ENCODE results near the gene GRIK2. TPM values are rescaled to one million over a fixed set of nuclear protein-coding genes. Genes with fewer than 3 reads are reported as not detected.

Gene GRIK2
- total RNA-seq, 1 experiment from 2014 or later = 6.6 TPM

GRCh38 chr6:101816716-101817115 lies 423.2 kb downstream of the GRIK2 start:
- Histone ChIP-seq H3K27ac (ENCODE audit: low read length) (no peak overlapping the region), H3K36me3 (ENCODE audit: control insufficient read depth, insufficient read depth, low read length) (no peaks in the 10 kb centered on the region), H3K9me3 (ENCODE audit: control insufficient read depth, insufficient read depth, low read depth, low read length) (no peaks in the 10 kb centered on the region), H3K27me3 (ENCODE audit: control insufficient read depth, insufficient read depth, low read length) (no peaks in the 10 kb centered on the region), H3K4me3 (ENCODE audit: low read depth in 2 of 2, low read length in 2 of 2) (no peak overlapping the region), H3K4me1 (ENCODE audit: control insufficient read depth, insufficient read depth, low read length) (peaks cover 2% of the 10 kb centered on the region; the same call in 1 of the 2 replicates)
- intact Hi-C loops (cut with micrococcal nuclease; ENCODE audit: unreplicated experiment) (no loop called here), in situ Hi-C loops (cut with HindIII; ENCODE audit: low pct_unique_long_range_greater_than_20kb, low sequenced_read_pairs) (no loop called here)
- TF ChIP-seq CTCF (IDR thresholded peaks at IDR 0.05) (no peak), TCF7L2 (IDR thresholded peaks at IDR 0.05; ENCODE audit: low read depth, low read length) (no peak), SIN3A (IDR thresholded peaks at IDR 0.05; ENCODE audit: borderline replicate concordance, insufficient read depth, low read depth, low read length) (no peak), POLR2AphosphoS5 (IDR thresholded peaks at IDR 0.05; ENCODE audit: low read depth, low read length) (no peak)
- TF ChIP-seq, protein P1, sequence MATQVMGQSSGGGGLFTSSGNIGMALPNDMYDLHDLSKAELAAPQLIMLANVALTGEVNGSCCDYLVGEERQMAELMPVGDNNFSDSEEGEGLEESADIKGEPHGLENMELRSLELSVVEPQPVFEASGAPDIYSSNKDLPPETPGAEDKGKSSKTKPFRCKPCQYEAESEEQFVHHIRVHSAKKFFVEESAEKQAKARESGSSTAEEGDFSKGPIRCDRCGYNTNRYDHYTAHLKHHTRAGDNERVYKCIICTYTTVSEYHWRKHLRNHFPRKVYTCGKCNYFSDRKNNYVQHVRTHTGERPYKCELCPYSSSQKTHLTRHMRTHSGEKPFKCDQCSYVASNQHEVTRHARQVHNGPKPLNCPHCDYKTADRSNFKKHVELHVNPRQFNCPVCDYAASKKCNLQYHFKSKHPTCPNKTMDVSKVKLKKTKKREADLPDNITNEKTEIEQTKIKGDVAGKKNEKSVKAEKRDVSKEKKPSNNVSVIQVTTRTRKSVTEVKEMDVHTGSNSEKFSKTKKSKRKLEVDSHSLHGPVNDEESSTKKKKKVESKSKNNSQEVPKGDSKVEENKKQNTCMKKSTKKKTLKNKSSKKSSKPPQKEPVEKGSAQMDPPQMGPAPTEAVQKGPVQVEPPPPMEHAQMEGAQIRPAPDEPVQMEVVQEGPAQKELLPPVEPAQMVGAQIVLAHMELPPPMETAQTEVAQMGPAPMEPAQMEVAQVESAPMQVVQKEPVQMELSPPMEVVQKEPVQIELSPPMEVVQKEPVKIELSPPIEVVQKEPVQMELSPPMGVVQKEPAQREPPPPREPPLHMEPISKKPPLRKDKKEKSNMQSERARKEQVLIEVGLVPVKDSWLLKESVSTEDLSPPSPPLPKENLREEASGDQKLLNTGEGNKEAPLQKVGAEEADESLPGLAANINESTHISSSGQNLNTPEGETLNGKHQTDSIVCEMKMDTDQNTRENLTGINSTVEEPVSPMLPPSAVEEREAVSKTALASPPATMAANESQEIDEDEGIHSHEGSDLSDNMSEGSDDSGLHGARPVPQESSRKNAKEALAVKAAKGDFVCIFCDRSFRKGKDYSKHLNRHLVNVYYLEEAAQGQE (IDR thresholded peaks at IDR 0.05; ENCODE audit: insufficient read depth in 1 of 2, low read depth in 2 of 2, low read length in 1 of 2) = no peak
- ChIA-PET POLR2A (no interaction called here), CTCF (no interaction called here)
- BruUV-seq (replicated peaks) = no TSS peak
- ATAC-seq (no peak), DNase-seq (ENCODE audit: low read depth, low spot score) (no peak)

DNA sequence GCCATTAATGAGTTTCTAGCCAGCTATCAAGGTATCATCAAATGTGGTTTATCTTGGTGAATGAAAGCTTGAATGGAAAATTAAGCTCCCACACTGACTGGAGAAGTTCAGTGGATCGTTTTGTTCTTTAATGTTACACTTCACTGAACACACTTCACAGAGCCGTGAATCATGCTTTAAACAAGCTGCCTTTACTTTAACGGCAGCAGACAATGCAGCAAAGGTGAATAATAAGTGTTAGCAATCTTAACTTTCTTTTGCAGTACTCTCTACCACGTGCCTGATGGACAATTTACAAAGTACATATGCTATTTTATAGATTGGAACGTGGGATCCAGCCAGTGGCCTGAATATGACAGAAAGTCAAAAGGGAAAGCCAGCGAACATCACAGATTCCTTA lies 424.5 kb downstream of the GRIK2 start:
- no peaks in the 10 kb centered on the region for H3K9me3 ChIP-seq (ENCODE audit: control insufficient read depth, insufficient read depth, low read depth, low read length)
- H3K36me3 ChIP-seq (ENCODE audit: control insufficient read depth, insufficient read depth, low read length) = no peaks in the 10 kb centered on the region
- no peak overlapping the region for H3K27ac ChIP-seq (ENCODE audit: low read length)
- H3K4me3 ChIP-seq (ENCODE audit: low read depth in 2 of 2, low read length in 2 of 2) = no peak overlapping the region
- CTCF ChIA-PET = no interaction called here
- H3K4me1 ChIP-seq (ENCODE audit: control insufficient read depth, insufficient read depth, low read length) = peaks cover 2% of the 10 kb centered on the region; the same call in 1 of the 2 replicates
- H3K27me3 ChIP-seq (ENCODE audit: control insufficient read depth, insufficient read depth, low read length) = no peaks in the 10 kb centered on the region
- in situ Hi-C loops (cut with HindIII; ENCODE audit: low pct_unique_long_range_greater_than_20kb, low sequenced_read_pairs) = no loop called here
- POLR2A ChIA-PET = no interaction called here
- TF ChIP-seq SIN3A (IDR thresholded peaks at IDR 0.05; ENCODE audit: borderline replicate concordance, insufficient read depth, low read depth, low read length) = no peak
- no peak for TF ChIP-seq TCF7L2 (IDR thresholded peaks at IDR 0.05; ENCODE audit: low read depth, low read length)
- TF ChIP-seq POLR2AphosphoS5 (IDR thresholded peaks at IDR 0.05; ENCODE audit: low read depth, low read length) = no peak
- no peak for TF ChIP-seq CTCF (IDR thresholded peaks at IDR 0.05)
- TF ChIP-seq, protein P1 (IDR thresholded peaks at IDR 0.05; ENCODE audit: insufficient read depth in 1 of 2, low read depth in 2 of 2, low read length in 1 of 2) = no peak
- ATAC-seq (no peak; the same call in 1 of the 2 replicates), DNase-seq (ENCODE audit: low read depth, low spot score) (no peak)
- intact Hi-C loops (cut with micrococcal nuclease; ENCODE audit: unreplicated experiment) = no loop called here
- BruUV-seq (replicated peaks) = no TSS peak
